NCI-H2107 (cell line): ENCODE results near the gene TMEM238.

Experiments
- DNase-seq: peaks from one replicate; lab custom pipeline; 2025; lab: John Stamatoyannopoulos, UW

The TMEM238 gene

DNA sequence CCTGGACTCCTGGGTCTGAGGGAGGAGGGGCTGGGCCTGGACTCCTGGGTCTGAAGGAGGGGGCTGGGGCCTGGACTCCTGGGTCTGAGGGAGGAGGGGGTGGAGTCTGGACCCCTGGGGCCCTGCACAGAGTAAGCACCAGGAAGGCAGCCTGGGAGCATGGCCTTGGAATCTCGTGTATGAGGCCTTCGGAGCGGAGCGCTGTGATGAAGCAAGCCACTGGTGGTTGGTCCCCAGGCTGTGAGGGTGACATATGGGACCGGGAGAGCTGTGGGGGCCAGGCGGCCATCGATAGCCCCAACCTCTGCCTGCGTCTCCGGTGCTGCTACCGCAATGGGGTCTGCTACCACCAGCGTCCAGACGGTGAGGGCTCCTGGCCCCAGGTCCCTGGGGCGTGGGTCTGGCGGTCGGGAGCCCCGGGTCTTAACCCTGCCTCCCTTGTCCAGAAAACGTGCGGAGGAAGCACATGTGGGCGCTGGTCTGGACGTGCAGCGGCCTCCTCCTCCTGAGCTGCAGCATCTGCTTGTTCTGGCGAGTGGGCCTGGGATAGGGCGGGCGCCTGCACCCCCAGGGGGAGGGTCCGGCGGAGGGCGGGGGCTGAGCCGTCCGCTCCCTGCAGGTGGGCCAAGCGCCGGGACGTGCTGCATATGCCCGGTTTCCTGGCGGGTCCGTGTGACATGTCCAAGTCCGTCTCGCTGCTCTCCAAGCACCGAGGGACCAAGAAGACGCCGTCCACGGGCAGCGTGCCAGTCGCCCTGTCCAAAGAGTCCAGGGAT, 6.5 kb downstream of the TMEM238 start:
- no peak for DNase-seq

- no peak for DNase-seq
Measured at GRCh38 chr19:55376241-55376933, 7.7 kb downstream of the TMEM238 start, which contains the start of gene TMEM190. TSS of gene TMEM190 (plus strand) at chr19:55376826. CDS start at chr19:55376854, 28 bp downstream.

DNA sequence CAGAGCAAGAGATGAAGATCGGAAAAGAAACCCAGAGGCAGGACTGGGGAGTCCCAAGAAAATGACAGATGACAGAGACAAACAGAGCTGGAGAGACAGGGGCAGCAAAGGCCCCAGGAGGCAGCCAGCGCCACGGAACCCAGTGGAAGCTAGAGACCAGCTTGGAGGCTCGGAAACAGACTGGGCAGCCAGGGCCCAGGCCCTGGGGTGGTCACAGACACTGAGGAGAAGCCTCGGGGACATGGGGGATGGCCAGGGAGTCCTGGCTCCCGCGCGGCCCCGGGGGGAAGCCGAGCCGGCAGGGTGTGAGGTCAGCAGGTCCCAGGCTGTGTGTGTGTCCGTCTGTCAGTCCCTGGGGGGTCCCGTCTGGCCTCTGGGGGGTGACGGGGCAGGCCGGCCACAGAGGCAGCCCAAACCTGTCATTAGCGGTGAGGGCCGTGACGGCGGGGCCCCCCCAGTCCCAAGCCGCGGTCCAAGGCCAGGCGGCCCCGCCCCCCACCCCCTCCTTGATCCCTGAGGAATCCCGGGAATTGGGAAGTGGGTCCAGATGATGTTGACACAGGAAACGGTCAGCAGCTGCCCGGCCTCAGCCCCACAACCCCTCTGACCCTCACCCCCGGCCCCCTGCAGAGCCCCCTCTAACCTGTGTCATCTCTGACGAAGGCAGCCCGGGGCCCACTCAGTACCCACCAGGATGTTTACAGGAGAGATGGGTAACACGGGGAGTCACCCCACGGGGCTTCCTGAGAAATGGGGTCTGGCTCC, 9.9 kb downstream of the TMEM238 start:
- no peak for DNase-seq

GRCh38 chr19:55373306-55373992, 10.6 kb downstream of the TMEM238 start:
- no peak for DNase-seq

- no peak for DNase-seq
Measured at GRCh38 chr19:55372316-55373081, 11.6 kb downstream of the TMEM238 start.

GRCh38 chr19:55370305-55370988, 13.6 kb downstream of the TMEM238 start, which contains the start of gene IL11:
TSS of gene IL11 (minus strand) at chr19:55370463. CDS start at chr19:55370310, 153 bp downstream.
- DNase-seq = no peak

DNA sequence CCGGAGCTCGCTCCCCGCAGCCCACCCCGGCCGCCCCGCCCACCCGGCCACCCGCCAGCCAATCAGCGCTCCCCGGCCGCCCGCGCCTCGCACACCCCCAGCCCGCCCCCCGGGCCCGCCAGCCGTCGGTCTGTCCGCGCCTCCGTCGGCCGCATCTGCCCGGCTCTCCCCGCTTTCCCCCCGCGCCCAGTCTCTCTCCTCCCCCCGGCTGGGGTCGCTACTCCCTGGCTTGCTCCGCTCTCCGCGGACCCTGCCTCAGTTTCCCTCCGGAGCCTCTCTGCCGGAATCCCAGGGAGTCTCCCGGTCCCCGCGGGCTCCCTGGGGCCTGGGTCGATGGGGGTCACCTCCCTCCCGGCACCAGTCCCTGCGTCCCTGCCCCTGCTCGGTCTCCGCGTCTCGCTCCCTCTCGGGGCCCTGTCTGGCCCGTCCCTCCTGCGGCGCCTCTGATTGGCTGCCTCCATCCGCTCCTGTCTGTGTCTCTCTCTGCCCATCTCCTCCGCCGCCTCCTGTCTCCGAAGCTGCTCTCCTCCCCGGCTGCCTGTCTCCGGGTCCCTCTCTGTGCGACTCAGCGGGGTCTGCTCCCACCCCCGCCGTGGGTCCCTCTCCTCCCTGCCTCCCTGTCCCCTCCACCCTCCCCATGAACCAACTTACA, 14.3 kb downstream of the TMEM238 start:
- DNase-seq = no peak

DNA sequence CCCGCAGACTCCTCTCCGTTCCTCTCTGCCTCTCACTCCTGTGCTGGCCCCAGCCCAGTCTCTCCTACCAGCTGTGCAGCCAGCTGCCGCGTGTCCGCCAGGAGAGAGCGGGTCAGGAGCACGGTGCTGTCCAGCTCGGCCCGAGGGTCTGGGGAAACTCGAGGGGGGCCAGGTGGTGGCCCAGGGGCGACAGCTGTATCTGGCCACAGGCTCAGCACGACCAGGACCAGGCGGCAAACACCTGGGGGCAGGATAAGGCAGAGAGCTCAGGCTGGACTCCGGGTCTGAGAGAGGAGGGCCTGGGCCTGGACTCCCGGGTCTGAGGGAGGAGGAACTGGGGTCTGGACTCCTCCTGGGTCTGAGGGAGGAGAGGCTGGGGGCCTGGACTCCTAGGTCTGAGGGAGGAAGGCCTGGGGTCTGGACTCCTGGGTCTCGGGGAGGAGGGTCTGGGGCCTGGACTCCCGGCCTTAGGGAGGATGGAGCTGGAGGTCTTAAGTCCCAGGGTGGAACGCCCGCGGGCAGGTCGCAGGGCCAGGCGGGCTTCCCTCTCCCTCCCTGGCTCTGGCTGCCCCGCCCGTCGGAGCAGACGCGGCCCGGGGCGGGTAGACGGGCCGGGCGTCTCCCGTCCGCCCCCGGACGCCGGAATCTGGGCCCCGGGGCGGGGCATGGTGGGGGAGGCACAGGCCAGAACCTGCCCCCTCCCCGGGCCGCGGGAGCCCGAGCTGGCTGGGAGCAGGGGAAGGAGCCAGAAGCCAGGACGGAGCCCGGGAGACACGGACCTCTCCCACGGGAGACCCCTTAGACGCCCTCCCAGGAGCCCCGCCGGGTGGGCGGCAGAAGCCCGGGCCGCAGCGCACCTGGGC, 15.2 kb downstream of the TMEM238 start:
- no peak for DNase-seq

DNA sequence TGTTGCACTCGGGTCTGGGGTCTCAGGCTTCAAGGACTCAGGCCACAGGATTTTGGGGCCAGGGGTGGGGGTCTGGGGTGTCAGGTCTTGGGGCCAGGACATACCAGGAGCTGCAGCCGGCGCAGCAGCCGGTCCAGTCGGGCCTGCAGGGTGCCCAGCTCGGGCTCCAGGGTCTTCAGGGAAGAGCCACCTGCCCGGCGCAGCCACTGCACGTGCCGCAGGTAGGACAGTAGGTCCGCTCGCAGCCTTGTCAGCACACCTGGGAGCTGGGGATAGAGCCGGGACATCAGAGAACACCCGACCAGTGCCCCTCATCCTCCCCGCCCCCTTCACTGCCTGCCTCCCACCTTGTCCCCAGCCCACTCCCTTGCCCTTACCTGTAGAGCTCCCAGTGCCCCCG, 16.0 kb downstream of the TMEM238 start:
- DNase-seq = no peak

DNA sequence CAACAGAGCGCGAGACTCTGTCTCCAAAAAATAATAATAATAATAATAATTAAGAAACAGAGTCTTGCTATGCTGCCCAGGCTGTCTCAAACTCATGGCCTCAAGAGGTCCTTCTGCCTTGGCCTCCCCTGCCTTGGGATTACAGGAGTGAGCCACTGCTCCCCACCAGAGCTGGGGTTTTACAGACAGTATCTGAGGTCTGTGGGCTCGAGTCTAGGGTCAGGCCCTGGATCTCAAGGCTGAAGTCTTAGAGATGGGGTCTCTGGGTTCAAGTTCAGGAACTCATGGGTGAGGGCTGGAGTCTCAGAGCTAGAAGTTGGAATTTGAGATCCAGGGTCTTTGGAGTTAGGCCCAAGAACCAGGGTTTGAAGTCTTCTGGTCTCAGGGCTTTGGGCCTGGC, 17.3 kb downstream of the TMEM238 start:
- DNase-seq = no peak

DNA sequence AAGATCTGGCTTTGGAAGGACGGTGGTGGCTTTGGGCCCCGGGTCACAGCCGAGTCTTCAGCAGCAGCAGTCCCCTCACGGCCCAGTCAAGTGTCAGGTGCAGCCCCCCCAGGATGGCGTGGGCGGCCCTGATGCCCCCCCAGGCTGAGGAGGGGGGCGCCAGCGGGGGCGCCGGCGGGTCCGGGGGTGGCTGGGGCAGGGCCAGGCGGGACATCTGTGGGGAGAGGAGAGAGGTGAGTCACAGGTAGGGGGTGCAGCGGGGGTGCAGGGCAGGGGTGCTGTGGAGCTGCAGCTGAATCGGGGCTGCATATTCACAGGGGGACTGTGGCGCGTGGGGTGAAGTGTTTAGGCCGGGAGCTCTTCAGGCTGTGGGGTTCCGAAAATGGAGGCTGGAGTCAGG, 18.1 kb downstream of the TMEM238 start:
- no peak for DNase-seq

GRCh38 chr19:55365245-55365644, 18.8 kb downstream of the TMEM238 start:
- no peak for DNase-seq

DNA sequence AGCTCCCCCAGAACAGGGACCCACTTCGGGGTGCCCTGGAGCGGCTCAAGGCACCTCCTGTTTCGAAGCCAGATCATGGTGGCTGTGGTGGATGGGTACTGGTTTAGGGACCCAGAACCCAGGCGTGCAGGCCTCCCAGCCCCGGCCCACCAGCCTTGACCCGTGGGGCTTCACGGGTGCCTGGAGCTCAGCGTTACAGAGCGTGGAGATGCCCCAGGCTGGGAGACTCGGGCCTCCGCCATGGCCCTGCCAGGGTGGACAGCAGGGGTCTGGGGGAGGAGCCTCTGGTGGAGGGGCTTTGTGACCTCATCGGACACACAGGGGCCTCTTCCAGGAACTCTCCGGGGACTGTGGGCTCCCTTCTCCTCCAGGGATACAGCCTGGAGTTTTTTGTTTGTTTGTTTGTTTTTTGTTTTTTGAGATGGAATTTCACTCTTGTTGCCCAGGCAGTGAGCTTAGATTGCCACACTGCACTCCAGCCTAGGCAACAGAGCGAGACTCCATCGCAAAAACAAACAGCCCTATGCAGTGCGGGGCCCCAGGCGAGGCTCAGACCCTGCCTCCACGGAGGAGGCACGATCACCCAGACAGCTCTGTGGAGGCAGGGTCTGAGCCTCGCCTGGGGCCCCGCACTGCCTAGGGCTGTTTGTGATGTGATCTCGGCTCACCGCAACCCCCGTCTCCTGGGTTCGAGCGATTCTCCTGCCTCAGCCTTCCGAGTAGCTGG, 20.9 kb downstream of the TMEM238 start, which contains the start of gene GARIN5B:
TSS of gene GARIN5B (minus strand) at position 271 of the 727 bp plus-strand sequence. CDS start at position 77, 194 bp downstream.
- no peak for DNase-seq

DNA sequence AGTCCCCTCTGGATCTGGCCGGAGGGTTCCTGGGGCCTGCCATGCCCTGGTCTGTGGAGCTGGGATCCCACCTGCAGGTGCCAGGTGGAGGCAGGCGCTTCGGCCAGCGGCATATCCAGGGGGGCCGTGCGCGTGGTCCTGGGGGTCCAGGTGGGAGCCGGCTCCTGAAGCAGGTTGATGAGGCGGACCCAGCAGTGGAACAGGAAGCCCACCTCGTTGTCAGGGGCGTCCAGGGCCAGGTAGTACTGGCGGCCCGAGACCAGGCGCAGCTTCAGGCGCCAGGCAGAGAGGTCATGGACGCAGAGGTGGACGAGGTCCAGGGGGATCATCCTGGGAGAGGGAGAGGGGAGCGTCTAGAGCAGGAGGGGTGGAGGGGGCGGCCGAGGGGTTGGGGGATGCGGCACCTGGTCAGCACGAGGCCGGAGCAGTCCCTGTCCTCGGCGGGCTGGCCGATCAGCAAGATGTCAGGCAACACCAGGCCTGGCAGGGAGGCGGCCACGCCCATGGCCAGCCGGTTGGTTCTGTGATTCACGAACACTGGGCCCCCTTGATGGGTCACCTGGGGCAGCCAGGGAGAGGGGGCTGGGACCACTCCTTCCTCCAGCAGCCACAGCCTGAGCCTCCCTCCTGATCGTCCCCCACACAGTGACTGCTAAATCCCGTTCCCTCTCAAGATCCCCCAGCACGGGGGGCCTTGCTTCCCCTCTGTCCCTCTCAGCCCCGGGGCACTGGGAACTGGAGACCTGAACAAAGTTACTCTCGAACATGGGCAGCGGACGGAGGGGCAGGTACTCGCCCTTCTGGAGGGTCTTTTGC, 21.7 kb downstream of the TMEM238 start:
- no peak for DNase-seq

GRCh38 chr19:55360902-55361301, 23.2 kb downstream of the TMEM238 start:
- no peak for DNase-seq

GRCh38 chr19:55358943-55359908, 24.9 kb downstream of the TMEM238 start:
- DNase-seq = no peak
